Fibroblast of villous mesenchyme (primary cell): Measurements from ENCODE around the gene CACYBP. TPM values are rescaled to one million over a fixed set of nuclear protein-coding genes. Genes with fewer than 3 reads are reported as not detected.

Experiments used
- DNase-seq: peaks from one replicate; pipeline ENCODE4 v3.0.0-alpha.2; 2010; ENCODE audit warnings: low read depth
- H3K4me3 ChIP-seq: 2 replicates; pipeline ENCODE4 v1.5.1; 2011; ENCODE audit warnings: low read depth, mild to moderate bottlenecking, low read length
- total RNA-seq: library from RNA; depleted of rRNA; stranded (reverse); fragments of >200 nt; gene quantifications from 2 replicates; pipeline ENCODE4 v1.2.3, GENCODE V29; 2012
- TF ChIP-seq, protein P1 (sequence below): IDR thresholded peaks from 2 replicates; pipeline ENCODE4 v1.5.1; 2012; ENCODE audit warnings: low read depth, mild to moderate bottlenecking, low read length; ENCODE audit not compliant: insufficient read depth

Gene CACYBP
- total RNA-seq, 1 donor: 222 TPM

DNA sequence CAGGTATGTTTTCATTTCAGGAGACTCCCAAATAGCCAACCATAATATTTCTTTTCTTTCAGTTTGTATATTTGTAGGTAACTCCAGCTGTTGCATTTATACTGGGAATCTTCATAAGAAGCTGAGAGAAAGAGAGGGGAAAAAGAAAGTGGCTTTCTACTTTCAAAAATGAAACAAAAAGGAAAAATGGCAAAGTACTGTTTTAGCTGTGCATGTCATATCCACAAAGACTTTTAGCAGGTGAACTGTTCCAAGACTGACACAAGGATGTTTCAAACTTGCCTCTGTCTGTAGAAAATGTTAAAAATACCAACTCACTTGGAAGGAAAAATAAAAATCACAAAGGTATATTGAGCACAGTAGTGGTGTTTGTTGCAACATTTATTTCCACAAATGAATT is 41.9 kb upstream of the CACYBP start:
- no peak for DNase-seq
- TF ChIP-seq, protein P1, sequence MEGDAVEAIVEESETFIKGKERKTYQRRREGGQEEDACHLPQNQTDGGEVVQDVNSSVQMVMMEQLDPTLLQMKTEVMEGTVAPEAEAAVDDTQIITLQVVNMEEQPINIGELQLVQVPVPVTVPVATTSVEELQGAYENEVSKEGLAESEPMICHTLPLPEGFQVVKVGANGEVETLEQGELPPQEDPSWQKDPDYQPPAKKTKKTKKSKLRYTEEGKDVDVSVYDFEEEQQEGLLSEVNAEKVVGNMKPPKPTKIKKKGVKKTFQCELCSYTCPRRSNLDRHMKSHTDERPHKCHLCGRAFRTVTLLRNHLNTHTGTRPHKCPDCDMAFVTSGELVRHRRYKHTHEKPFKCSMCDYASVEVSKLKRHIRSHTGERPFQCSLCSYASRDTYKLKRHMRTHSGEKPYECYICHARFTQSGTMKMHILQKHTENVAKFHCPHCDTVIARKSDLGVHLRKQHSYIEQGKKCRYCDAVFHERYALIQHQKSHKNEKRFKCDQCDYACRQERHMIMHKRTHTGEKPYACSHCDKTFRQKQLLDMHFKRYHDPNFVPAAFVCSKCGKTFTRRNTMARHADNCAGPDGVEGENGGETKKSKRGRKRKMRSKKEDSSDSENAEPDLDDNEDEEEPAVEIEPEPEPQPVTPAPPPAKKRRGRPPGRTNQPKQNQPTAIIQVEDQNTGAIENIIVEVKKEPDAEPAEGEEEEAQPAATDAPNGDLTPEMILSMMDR: no peak
- no peak overlapping the region for H3K4me3 ChIP-seq

DNA sequence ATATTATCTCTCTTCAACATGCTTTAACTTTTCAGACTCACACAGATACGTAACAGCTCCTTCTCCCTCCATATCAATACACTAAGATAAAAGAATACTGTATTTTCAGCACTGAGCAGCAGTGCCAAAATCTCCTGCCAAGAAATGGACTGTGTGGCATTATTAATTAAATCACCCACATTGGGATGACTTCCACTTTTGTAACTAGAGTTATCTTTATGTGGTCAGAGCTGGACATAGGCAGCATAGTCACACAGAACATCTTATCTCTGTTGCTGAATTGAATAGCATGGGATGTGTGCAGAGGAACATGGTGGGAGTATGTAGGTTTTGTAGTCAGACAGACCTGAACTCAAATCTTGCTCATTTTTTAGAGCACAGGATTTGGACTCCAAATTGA is 41.4 kb upstream of the CACYBP start:
- no peak for DNase-seq
- no peak overlapping the region for H3K4me3 ChIP-seq
- TF ChIP-seq, protein P1: no peak

- DNase-seq: no peak
- H3K4me3 ChIP-seq: no peak overlapping the region
- TF ChIP-seq, protein P1: no peak
These were observed 39.4 kb upstream of the CACYBP start for GRCh38 chr1:174960362-174960761.

DNA sequence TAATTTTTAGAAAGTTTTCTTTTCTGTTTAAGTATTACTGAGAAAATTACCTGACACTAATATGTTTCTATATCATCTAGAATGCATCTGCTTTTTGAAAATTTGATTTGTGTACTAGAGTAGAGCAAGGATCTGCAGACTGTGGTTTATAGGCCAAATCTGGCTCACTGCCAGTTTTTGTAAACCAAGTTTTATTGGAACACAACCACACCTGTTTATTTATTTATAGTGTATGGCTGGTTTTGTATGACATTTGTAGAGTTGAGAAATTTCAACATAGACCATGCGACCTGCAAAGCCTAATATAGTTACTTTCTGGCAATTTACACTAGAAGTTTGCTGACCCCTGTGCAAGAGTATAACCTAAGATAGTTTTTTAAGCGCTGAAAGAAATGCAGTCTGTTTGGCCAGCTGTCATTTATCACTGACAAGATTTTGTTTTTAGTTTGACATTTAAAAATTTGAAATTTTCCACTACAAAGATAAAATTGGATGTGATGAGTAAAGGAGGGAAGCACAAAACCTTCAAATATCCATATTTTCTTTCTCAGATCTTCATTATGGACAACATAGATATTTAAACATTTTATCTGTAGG is 36.1 kb upstream of the CACYBP start:
- H3K4me3 ChIP-seq: no peak overlapping the region
- no peak for DNase-seq
- TF ChIP-seq, protein P1: no peak

GRCh38 chr1:174964261-174964971 is 35.3 kb upstream of the CACYBP start:
- DNase-seq: peak; percentile 40
- TF ChIP-seq, protein P1: no peak
- no peak overlapping the region for H3K4me3 ChIP-seq

DNA sequence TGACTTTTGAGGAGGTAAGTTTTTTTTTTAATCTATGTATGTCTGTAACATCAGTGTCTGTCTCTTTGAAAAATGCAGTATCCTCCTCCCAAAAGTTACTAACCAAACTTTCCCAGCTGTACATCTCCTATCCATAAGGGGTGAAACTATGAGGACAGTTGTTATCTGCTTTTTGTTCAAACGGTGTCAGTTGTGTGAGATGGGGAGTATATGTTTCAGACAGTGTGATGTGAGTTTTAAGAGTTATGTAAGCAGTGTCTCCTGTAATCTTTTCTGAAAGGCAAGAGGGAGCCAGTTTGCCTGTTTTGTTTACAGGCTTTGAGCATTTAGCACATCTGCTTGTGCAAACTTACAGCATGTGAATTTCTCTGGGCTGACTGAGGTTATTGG is 34.8 kb upstream of the CACYBP start:
- DNase-seq: peak; percentile 71
- TF ChIP-seq, protein P1: no peak
- H3K4me3 ChIP-seq: no peak overlapping the region

DNA sequence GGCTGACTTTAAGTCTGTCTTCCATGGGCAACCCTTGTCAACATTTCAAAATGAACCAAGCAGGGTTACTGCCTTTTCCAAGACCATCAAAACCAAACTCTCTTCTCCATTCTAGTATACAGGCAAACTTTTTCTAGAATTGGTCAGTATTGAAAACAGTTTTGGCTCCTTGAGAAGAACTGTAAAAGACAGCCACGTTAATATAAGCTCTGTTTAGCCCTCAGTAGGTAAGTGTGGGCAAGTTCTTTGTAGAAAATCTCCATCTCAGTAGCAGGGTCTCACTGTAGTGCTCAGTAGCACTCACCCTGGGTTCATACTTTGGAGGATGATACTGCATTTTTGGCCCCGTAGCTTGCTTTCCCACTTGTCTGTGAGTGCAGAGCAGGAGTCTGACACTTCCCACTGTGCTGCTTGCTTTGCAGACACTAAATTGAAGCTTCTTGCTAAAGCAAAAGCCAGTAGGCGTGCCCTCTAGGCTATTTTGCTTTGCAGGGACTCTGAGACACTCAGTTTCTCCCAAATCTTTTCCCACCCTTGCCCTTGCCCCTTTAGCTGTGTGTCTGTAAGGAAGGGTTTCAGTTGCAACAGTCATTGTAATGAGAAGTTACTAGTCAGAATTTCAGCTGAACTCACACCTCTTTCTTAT is 34.3 kb upstream of the CACYBP start:
- TF ChIP-seq, protein P1: no peak
- no peak for DNase-seq
- no peak overlapping the region for H3K4me3 ChIP-seq
